ENCODE measurements around the gene RCE1.

RCE1 gene

GRCh38 chr11:66884443-66884842 lies 41.2 kb downstream of the RCE1 start:
- in situ Hi-C loops (cut with MboI; ENCODE audit: low sequenced_read_pairs): no loop called here

- in situ Hi-C loops (cut with MboI; ENCODE audit: low sequenced_read_pairs): no loop called here
Measured at GRCh38 chr11:66885469-66885868, 42.2 kb downstream of the RCE1 start.

GRCh38 chr11:66885950-66886440 lies 42.8 kb downstream of the RCE1 start:
- in situ Hi-C loops (cut with MboI; ENCODE audit: low sequenced_read_pairs): no loop called here

GRCh38 chr11:66886671-66887221 lies 43.5 kb downstream of the RCE1 start:
- in situ Hi-C loops (cut with MboI; ENCODE audit: low sequenced_read_pairs): no loop called here

GRCh38 chr11:66887526-66887925 lies 44.3 kb downstream of the RCE1 start:
- in situ Hi-C loops (cut with MboI; ENCODE audit: low sequenced_read_pairs): no loop called here

- in situ Hi-C loops (cut with MboI; ENCODE audit: low sequenced_read_pairs): no loop called here
Measured at GRCh38 chr11:66888282-66888681, 45.0 kb downstream of the RCE1 start.

GRCh38 chr11:66889960-66890359 lies 46.7 kb downstream of the RCE1 start:
- in situ Hi-C loops (cut with MboI; ENCODE audit: low sequenced_read_pairs): no loop called here

GRCh38 chr11:66891851-66892660 lies 48.8 kb downstream of the RCE1 start:
- in situ Hi-C loops (cut with MboI; ENCODE audit: low sequenced_read_pairs): no loop called here

GRCh38 chr11:66892911-66893310 lies 49.7 kb downstream of the RCE1 start:
- in situ Hi-C loops (cut with MboI; ENCODE audit: low sequenced_read_pairs): no loop called here

- in situ Hi-C loops (cut with MboI; ENCODE audit: low sequenced_read_pairs): no loop called here
Measured at GRCh38 chr11:66894141-66894540, 50.9 kb downstream of the RCE1 start.

Data from hTERT RPE-1 (cell line).